Gastrocnemius medialis (tissue), 4 donors: ENCODE measurements around the gene ASB16. TPM values are rescaled to one million over a fixed set of nuclear protein-coding genes. Genes with fewer than 3 reads are reported as not detected.

Experiments
- ATAC-seq, 2 donors: fragments of 150-250 bp; one replicate each; pipeline ENCODE4 v1.9.1; 2016
- DNase-seq, 2 donors: peaks; one replicate each; pipeline ENCODE4 v3.0.0-alpha.2; 2019
- H3K27ac ChIP-seq, 4 donors: fragments of 200-600 bp; sonication (generic); 1 replicate in 1 of 4; 2 replicates in 3 of 4; pipeline ENCODE4 v1.5.1; 2016 to 2018; ENCODE audit warnings: mild to moderate bottlenecking in 2 of 4, moderate library complexity in 1 of 4
- H3K27me3 ChIP-seq, 3 donors: fragments of 200-600 bp; sonication (generic) in 2 of 3; 1 replicate in 1 of 3; 2 replicates in 2 of 3; pipeline versions ENCODE4 v1.5.1 to v1.6.0; 2016 to 2019; ENCODE audit warnings: mild to moderate bottlenecking in 1 of 3, moderate library complexity in 1 of 3
- H3K36me3 ChIP-seq, 2 donors: fragments of 200-600 bp; sonication (generic) in 1 of 2; one replicate each; pipeline ENCODE4 v1.5.1; 2017 to 2018
- H3K4me1 ChIP-seq, 2 donors: fragments of 200-600 bp; sonication (generic) in 1 of 2; one replicate each; pipeline ENCODE4 v1.5.1; 2016 to 2017; ENCODE audit warnings: mild to moderate bottlenecking in 2 of 2
- H3K4me3 ChIP-seq, 4 donors: fragments of 200-600 bp; sonication (generic) in 3 of 4; 1 replicate in 1 of 4; 2 replicates in 3 of 4; pipeline ENCODE4 v1.5.1; 2016 to 2019; ENCODE audit warnings: mild to moderate bottlenecking in 2 of 4
- H3K9me3 ChIP-seq, 3 donors: fragments of 200-600 bp; sonication (generic) in 2 of 3; 1 replicate in 1 of 3; 2 replicates in 2 of 3; pipeline ENCODE4 v1.5.1; 2016 to 2019
- CTCF ChIP-seq, 5 experiments: fragments of 450-650 bp in 3 of 5; fragments of 200-600 bp in 2 of 5; sonication (generic) in 2 of 5; IDR thresholded peaks in 4 of 5; conservative IDR thresholded peaks in 1 of 5; 1 replicate in 4 of 5; 2 replicates in 1 of 5; pipeline ENCODE4 v1.5.1; 2016 to 2019; ENCODE audit warnings: antibody characterized with exemption in 5 of 5, mild to moderate bottlenecking in 3 of 5, moderate library complexity in 3 of 5
- POLR2A ChIP-seq, 2 donors: fragments of 450-650 bp; IDR thresholded peaks; one replicate each; pipeline ENCODE4 v1.6.1; 2017; ENCODE audit warnings: antibody characterized with exemption in 2 of 2, mild to moderate bottlenecking in 2 of 2, moderate library complexity in 2 of 2
- in situ Hi-C, 4 donors: fragments of 200-750 bp; cut with MboI; loops; one replicate each; pipeline versions ENCODE4 v1.15.0 to v1.8.0; 2017; ENCODE audit warnings: low sequenced_read_pairs in 4 of 4
- intact Hi-C: fragments of 100-400 bp; cut with DNase I; formaldehyde crosslinking; loops from one replicate; pipeline ENCODE4 v1.15.1; 2023; ENCODE audit warnings: low total_unique reads
- total RNA-seq, 4 donors: library from RNA; depleted of rRNA; stranded (reverse); fragments of >200 nt; gene quantifications; one replicate each; pipeline versions ENCODE4 v1.1.0 to v1.2.3, GENCODE V29; 2016

Gene ASB16
- total RNA-seq, 4 donors from 2014 or later: 13.2 to 134 (median 34.2) TPM

- in situ Hi-C loops: loop anchor here in 3 of 4 donors (25.0 kb wide), 1 partner anchor 296 kb away; the partner anchor contains the start of gene GPATCH8 (in 3 of the 3)
- no peak for TF ChIP-seq CTCF (IDR thresholded peaks at IDR 0.05 in 4 of 5, conservative IDR thresholded peaks at IDR 0.05 in 1 of 5)
- no peak for TF ChIP-seq POLR2A (IDR thresholded peaks at IDR 0.05)
Measured at GRCh38 chr17:44216173-44216572, 45.7 kb downstream of the ASB16 start.

GRCh38 chr17:44216694-44217093 is 46.2 kb downstream of the ASB16 start:
- H3K27ac ChIP-seq: peak overlapping the region in 1 of 4 donors; percentile 99
- in situ Hi-C loops (loop anchor here in 3 of 4 donors (25.0 kb wide), 1 partner anchor 296 kb away; the partner anchor contains the start of gene GPATCH8 (in 3 of the 3)), intact Hi-C loops (no loop called here)

More at GRCh38 chr17:44216173-44216572, 45.7 kb downstream of the ASB16 start:
- H3K27me3 ChIP-seq: no peaks in the 10 kb centered on the region
- ATAC-seq: no peak
- H3K4me1 ChIP-seq: peaks cover 39 to 53% of the 10 kb centered on the region in 2 donors
- H3K4me3 ChIP-seq: no peak overlapping the region
- H3K36me3 ChIP-seq: peaks cover 0 to 27% of the 10 kb centered on the region in 2 donors
- peak overlapping the region in 2 of 4 donors; percentile 2 to 99 for H3K27ac ChIP-seq
- no peaks in the 10 kb centered on the region for H3K9me3 ChIP-seq
- intact Hi-C loops: no loop called here
- no peak for DNase-seq

GRCh38 chr17:44217738-44218343 is 47.3 kb downstream of the ASB16 start:
- Histone ChIP-seq H3K27ac (peak overlapping the region; percentile 95 to 100 (median 98)), H3K4me3 (peak overlapping the region; percentile 42 to 93 (median 63)), H3K36me3 (peaks cover 0 to 27% of the 10 kb centered on the region in 2 donors), H3K4me1 (peaks cover 44 to 55% of the 10 kb centered on the region in 2 donors), H3K9me3 (no peaks in the 10 kb centered on the region), H3K27me3 (no peaks in the 10 kb centered on the region)
- ATAC-seq: peak in 1 of 2 donors; percentile 0
- intact Hi-C loops (loop anchor here (1.0 kb wide), 2 partner anchors 18 to 32 kb away; partner anchors contain the start of gene TMUB2), in situ Hi-C loops (loop anchor here in 3 of 4 donors (25.0 kb wide), 1 partner anchor 294 kb away; the partner anchor contains the start of gene GPATCH8 (in 3 of the 3))
- no peak for DNase-seq
- TF ChIP-seq CTCF (IDR thresholded peaks at IDR 0.05 in 4 of 5, conservative IDR thresholded peaks at IDR 0.05 in 1 of 5) (no peak), POLR2A (IDR thresholded peaks at IDR 0.05) (no peak)

More at GRCh38 chr17:44216694-44217093, 46.2 kb downstream of the ASB16 start:
- H3K9me3 ChIP-seq: no peaks in the 10 kb centered on the region
- peaks cover 0 to 27% of the 10 kb centered on the region in 2 donors for H3K36me3 ChIP-seq
- TF ChIP-seq POLR2A (IDR thresholded peaks at IDR 0.05) (no peak), CTCF (IDR thresholded peaks at IDR 0.05 in 4 of 5, conservative IDR thresholded peaks at IDR 0.05 in 1 of 5) (no peak)
- no peaks in the 10 kb centered on the region for H3K27me3 ChIP-seq
- peaks cover 39 to 53% of the 10 kb centered on the region in 2 donors for H3K4me1 ChIP-seq
- no peak overlapping the region for H3K4me3 ChIP-seq
- ATAC-seq (no peak), DNase-seq (no peak)

GRCh38 chr17:44218344-44219107 is 48.0 kb downstream of the ASB16 start:
- H3K4me1 ChIP-seq: peaks cover 46 to 55% of the 10 kb centered on the region in 2 donors
- peak; percentile 84 to 87 for DNase-seq
- no peaks in the 10 kb centered on the region for H3K9me3 ChIP-seq
- TF ChIP-seq CTCF (IDR thresholded peaks at IDR 0.05 in 4 of 5, conservative IDR thresholded peaks at IDR 0.05 in 1 of 5): peak; percentile 35 to 72 (median 62)
- TF ChIP-seq POLR2A (IDR thresholded peaks at IDR 0.05): peak; percentile 70 to 81
- H3K27me3 ChIP-seq: no peaks in the 10 kb centered on the region
- in situ Hi-C loops: loop anchor here in 3 of 4 donors (25.0 kb wide), 1 partner anchor 294 kb away; the partner anchor contains the start of gene GPATCH8 (in 3 of the 3)
- intact Hi-C loops: loop anchor here (1.0 kb wide), 2 partner anchors 18 to 32 kb away; partner anchors contain the start of gene TMUB2
- H3K36me3 ChIP-seq: peaks cover 0 to 27% of the 10 kb centered on the region in 2 donors
- peak; percentile 45 to 59 for ATAC-seq
- H3K4me3 ChIP-seq: peak overlapping the region; percentile 51 to 93 (median 63)
- H3K27ac ChIP-seq: peak overlapping the region; percentile 95 to 100 (median 98)
